ENCODE results near the gene POMZP3.
"Not testable (repeated sequence)": the region's sequence is repeated elsewhere in the genome, so short reads cannot be mapped to it uniquely, and the experiment has no call there.

GRCh38 chr7:76561342-76561741 is 65.7 kb downstream of the POMZP3 start:
- TF ChIP-seq, protein P1, sequence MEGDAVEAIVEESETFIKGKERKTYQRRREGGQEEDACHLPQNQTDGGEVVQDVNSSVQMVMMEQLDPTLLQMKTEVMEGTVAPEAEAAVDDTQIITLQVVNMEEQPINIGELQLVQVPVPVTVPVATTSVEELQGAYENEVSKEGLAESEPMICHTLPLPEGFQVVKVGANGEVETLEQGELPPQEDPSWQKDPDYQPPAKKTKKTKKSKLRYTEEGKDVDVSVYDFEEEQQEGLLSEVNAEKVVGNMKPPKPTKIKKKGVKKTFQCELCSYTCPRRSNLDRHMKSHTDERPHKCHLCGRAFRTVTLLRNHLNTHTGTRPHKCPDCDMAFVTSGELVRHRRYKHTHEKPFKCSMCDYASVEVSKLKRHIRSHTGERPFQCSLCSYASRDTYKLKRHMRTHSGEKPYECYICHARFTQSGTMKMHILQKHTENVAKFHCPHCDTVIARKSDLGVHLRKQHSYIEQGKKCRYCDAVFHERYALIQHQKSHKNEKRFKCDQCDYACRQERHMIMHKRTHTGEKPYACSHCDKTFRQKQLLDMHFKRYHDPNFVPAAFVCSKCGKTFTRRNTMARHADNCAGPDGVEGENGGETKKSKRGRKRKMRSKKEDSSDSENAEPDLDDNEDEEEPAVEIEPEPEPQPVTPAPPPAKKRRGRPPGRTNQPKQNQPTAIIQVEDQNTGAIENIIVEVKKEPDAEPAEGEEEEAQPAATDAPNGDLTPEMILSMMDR (conservative IDR thresholded peaks at IDR 0.05; ENCODE audit: low read length), result not testable (repeated sequence)
- TF ChIP-seq EZH2phosphoT487 (IDR thresholded peaks at IDR 0.05; ENCODE audit: borderline replicate concordance), result not testable (repeated sequence)

All from Loucy (cell line).